Smooth muscle cell (in vitro differentiated cells): ENCODE data around the gene CCNQ. TPM values are rescaled to one million over a fixed set of nuclear protein-coding genes. Genes with fewer than 3 reads are reported as not detected.

Experiments
- DNase-seq: peaks from one replicate; lab custom pipeline; 2025; ENCODE audit not compliant: unreplicated experiment; lab: John Stamatoyannopoulos, UW
- H2AFZ ChIP-seq: fragments of 200-600 bp; sonication (generic); 2 replicates; pipeline ENCODE4 v1.6.0; 2016; ENCODE audit warnings: antibody characterized with exemption, low read depth, mild to moderate bottlenecking
- H3F3A ChIP-seq: fragments of 200-600 bp; sonication (generic); 2 replicates; pipeline ENCODE4 v1.6.0; 2017; ENCODE audit warnings: antibody characterized with exemption, low read depth
- H3K27ac ChIP-seq: fragments of 200-600 bp; sonication (generic); 2 replicates; pipeline ENCODE4 v1.5.1; 2016; ENCODE audit warnings: low read depth, mild to moderate bottlenecking
- H3K27me3 ChIP-seq: fragments of 200-600 bp; sonication (generic); 2 replicates; pipeline ENCODE4 v1.6.1; 2016; ENCODE audit warnings: low read depth, mild to moderate bottlenecking
- H3K36me3 ChIP-seq: fragments of 200-600 bp; sonication (generic); 2 replicates; pipeline ENCODE4 v1.5.1; 2016; ENCODE audit warnings: low read depth
- H3K4me1 ChIP-seq: fragments of 200-600 bp; sonication (generic); 2 replicates; pipeline ENCODE4 v1.5.1; 2016; ENCODE audit warnings: low read depth
- H3K4me2 ChIP-seq: fragments of 200-600 bp; sonication (generic); 2 replicates; pipeline ENCODE4 v1.6.0; 2016; ENCODE audit warnings: mild to moderate bottlenecking
- H3K4me3 ChIP-seq: fragments of 200-600 bp; sonication (generic); 2 replicates; pipeline ENCODE4 v1.5.1; 2016; ENCODE audit warnings: mild to moderate bottlenecking
- H3K79me2 ChIP-seq: fragments of 200-600 bp; sonication (generic); 2 replicates; pipeline ENCODE4 v1.6.0; 2016; ENCODE audit warnings: low read depth, mild to moderate bottlenecking
- H3K9ac ChIP-seq: fragments of 200-600 bp; sonication (generic); 2 replicates; pipeline ENCODE4 v1.6.0; 2016; ENCODE audit warnings: low read depth
- H3K9me3 ChIP-seq: fragments of 200-600 bp; sonication (generic); replicated peaks from 2 replicates; pipeline ENCODE4 v1.5.1; 2016; ENCODE audit warnings: low read depth
- H4K20me1 ChIP-seq: fragments of 200-600 bp; sonication (generic); 2 replicates; pipeline ENCODE4 v1.6.0; 2016; ENCODE audit warnings: low read depth
- WGBS: methylation state at CpG from one replicate; pipeline ENCODE4 v1.1.7; 2016; ENCODE audit warnings: low lambda C conversion rate; 5-methylcytosine and 5-hydroxymethylcytosine counted together
- polyA plus RNA-seq: library from polyadenylated mRNA; unstranded; fragments of >200 nt; fragmentation: Nextera tagmentation; extraction: Ambion mirVana; gene quantifications from 2 replicates; pipeline ENCODE4 v1.2.1, GENCODE V29; 2016
- total RNA-seq: library from RNA; depleted of rRNA; stranded (reverse); fragments of >200 nt; gene quantifications from 2 replicates; pipeline ENCODE4 v1.2.3, GENCODE V29; 2014
- TF ChIP-seq, protein P1 (sequence below): fragments of 200-600 bp; sonication (generic); IDR thresholded peaks from 2 replicates; pipeline ENCODE4 v1.5.1; 2017; ENCODE audit warnings: borderline replicate concordance, mild to moderate bottlenecking, antibody characterized with exemption; ENCODE audit not compliant: insufficient read depth, poor library complexity, severe bottlenecking

The CCNQ gene
- total and polyA plus RNA-seq, 2 experiments from 2014 or later, result 9.4 to 27.3 TPM

DNA sequence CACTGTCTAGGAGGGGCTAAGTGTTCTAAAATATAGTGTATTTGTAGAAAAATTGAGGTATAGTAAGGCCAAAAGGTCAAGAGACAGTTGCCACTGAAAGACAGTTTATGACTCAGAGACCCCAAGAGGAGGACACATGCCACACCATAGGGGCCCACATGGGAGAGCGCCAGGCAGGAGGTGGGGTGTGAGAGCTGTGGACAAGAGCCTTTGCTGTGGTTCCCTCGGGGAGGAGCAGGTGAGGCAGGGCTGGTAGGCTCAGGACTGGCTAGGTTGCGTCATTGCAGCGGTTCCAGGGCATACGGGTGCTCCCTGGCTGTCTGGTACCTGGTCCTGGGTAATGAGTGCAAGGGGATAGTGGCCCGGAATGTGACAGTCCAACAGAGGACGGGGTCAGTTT lies 37.6 kb downstream of the CCNQ start:
- Histone ChIP-seq H3K4me2 (no peak overlapping the region), H3K79me2 (no peaks in the 10 kb centered on the region), H3K27me3 (no peaks in the 10 kb centered on the region), H3K4me1 (no peaks in the 10 kb centered on the region), H3K9ac (no peak overlapping the region), H3F3A (no peaks in the 10 kb centered on the region), H3K9me3 (no peaks in the 10 kb centered on the region), H3K27ac (no peak overlapping the region), H2AFZ (no peak overlapping the region), H3K4me3 (no peak overlapping the region), H4K20me1 (no peaks in the 10 kb centered on the region), H3K36me3 (no peaks in the 10 kb centered on the region)
- 74% methylated on average over 7 of the region's 7 CpGs for WGBS
- TF ChIP-seq, protein P1, sequence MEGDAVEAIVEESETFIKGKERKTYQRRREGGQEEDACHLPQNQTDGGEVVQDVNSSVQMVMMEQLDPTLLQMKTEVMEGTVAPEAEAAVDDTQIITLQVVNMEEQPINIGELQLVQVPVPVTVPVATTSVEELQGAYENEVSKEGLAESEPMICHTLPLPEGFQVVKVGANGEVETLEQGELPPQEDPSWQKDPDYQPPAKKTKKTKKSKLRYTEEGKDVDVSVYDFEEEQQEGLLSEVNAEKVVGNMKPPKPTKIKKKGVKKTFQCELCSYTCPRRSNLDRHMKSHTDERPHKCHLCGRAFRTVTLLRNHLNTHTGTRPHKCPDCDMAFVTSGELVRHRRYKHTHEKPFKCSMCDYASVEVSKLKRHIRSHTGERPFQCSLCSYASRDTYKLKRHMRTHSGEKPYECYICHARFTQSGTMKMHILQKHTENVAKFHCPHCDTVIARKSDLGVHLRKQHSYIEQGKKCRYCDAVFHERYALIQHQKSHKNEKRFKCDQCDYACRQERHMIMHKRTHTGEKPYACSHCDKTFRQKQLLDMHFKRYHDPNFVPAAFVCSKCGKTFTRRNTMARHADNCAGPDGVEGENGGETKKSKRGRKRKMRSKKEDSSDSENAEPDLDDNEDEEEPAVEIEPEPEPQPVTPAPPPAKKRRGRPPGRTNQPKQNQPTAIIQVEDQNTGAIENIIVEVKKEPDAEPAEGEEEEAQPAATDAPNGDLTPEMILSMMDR, result no peak
- DNase-seq, result no peak

- Histone ChIP-seq H3K9me3 (no peaks in the 10 kb centered on the region), H3K36me3 (no peaks in the 10 kb centered on the region), H3K4me2 (no peak overlapping the region), H3K27me3 (no peaks in the 10 kb centered on the region), H4K20me1 (no peaks in the 10 kb centered on the region), H3K9ac (no peak overlapping the region), H3K79me2 (no peaks in the 10 kb centered on the region), H3K4me1 (no peaks in the 10 kb centered on the region), H2AFZ (no peak overlapping the region), H3K4me3 (no peak overlapping the region), H3F3A (no peaks in the 10 kb centered on the region), H3K27ac (no peak overlapping the region)
- 94% methylated on average over 22 of the region's 22 CpGs for WGBS
- TF ChIP-seq, protein P1, result no peak
- DNase-seq, result no peak
Measured at GRCh38 chrX:153560466-153560865, 38.5 kb downstream of the CCNQ start.

GRCh38 chrX:153560000-153560399 lies 38.9 kb downstream of the CCNQ start:
- WGBS, result 74% methylated on average over 8 of the region's 9 CpGs
- H3K4me3 ChIP-seq, result no peak overlapping the region
- TF ChIP-seq, protein P1, result no peak
- H3K9ac ChIP-seq, result no peak overlapping the region
- H3K27me3 ChIP-seq, result no peaks in the 10 kb centered on the region
- H3K4me1 ChIP-seq, result no peaks in the 10 kb centered on the region
- no peaks in the 10 kb centered on the region for H3K79me2 ChIP-seq
- DNase-seq, result no peak
- no peaks in the 10 kb centered on the region for H4K20me1 ChIP-seq
- H3K27ac ChIP-seq, result no peak overlapping the region
- H3K4me2 ChIP-seq, result no peak overlapping the region
- no peaks in the 10 kb centered on the region for H3K9me3 ChIP-seq
- no peaks in the 10 kb centered on the region for H3K36me3 ChIP-seq
- no peaks in the 10 kb centered on the region for H3F3A ChIP-seq
- no peak overlapping the region for H2AFZ ChIP-seq

DNA sequence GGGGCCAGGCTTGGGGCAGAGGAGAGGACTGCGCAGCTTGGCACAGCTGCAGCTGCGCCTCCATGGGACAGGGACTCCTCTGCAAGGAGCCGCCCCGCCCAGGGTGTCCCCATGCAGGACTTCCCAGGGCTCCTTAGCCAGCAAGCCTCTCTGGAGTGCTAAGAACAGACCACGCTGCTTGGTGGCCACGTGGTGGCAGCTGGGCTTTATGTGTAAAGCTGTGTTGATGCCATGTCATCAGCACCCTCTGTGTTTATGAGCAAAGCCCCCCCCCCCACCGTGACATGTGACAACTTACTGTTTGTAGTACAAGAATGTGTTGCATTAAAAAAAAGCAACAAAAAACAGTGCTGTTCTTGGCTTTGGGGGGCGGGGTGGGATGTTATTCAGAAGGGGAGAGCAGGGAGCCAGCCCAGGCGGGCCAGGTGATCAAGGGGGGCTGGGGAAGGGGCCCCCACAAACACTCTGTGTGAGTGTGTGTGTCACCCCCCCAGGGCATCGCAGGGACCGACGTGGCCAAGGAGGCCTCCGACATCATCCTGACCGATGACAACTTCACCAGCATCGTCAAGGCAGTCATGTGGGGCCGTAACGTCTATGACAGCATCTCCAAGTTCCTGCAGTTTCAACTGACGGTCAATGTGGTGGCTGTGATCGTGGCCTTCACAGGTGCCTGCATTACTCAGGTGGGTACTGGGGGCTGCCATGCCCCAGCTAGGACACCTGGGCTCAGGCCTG lies 41.2 kb downstream of the CCNQ start:
- Histone ChIP-seq H3K27ac (no peak overlapping the region), H4K20me1 (no peaks in the 10 kb centered on the region), H3K4me3 (no peak overlapping the region), H2AFZ (no peak overlapping the region), H3K27me3 (no peaks in the 10 kb centered on the region), H3F3A (no peaks in the 10 kb centered on the region), H3K9me3 (no peaks in the 10 kb centered on the region), H3K4me1 (no peaks in the 10 kb centered on the region), H3K79me2 (no peaks in the 10 kb centered on the region), H3K4me2 (no peak overlapping the region), H3K36me3 (no peaks in the 10 kb centered on the region), H3K9ac (no peak overlapping the region)
- TF ChIP-seq, protein P1, result no peak
- DNase-seq, result no peak
- WGBS, result 86% methylated on average over 19 of the region's 19 CpGs
